Common myeloid progenitor, CD34-positive (primary cell): ENCODE measurements around the gene ITPR2.

Source experiments
- CTCF ChIA-PET: fragments of 350-600 bp; sonication (Branson Sonifier 250); formaldehyde crosslinking; loops from one replicate; lab custom pipeline; 2021; ENCODE audit warnings: antibody characterized with exemption; lab: Charles Lee
- POLR2A ChIA-PET: fragments of 350-600 bp; sonication (Branson Sonifier 250); formaldehyde crosslinking; loops from one replicate; lab custom pipeline; 2021; ENCODE audit warnings: antibody characterized with exemption; lab: Charles Lee
- DNase-seq, 3 donors: peaks; one replicate each; pipeline versions ENCODE4 v3.0.0 to v3.0.0-alpha.2; 2013
- H3K27ac ChIP-seq, 2 experiments: 1 replicate in 1 of 2; 2 replicates in 1 of 2; pipeline ENCODE4 v1.7.0; 2013; ENCODE audit warnings: inconsistent platforms in 2 of 2, low read length in 2 of 2, mild to moderate bottlenecking in 2 of 2, low read depth in 1 of 2, moderate library complexity in 1 of 2; ENCODE audit not compliant: severe bottlenecking in 2 of 2, insufficient read depth in 1 of 2, poor library complexity in 1 of 2
- H3K27me3 ChIP-seq, 5 experiments: replicated peaks in 2 of 5; 1 replicate in 3 of 5; 2 replicates in 2 of 5; pipeline versions ENCODE4 v1.6.1 to v1.7.0; 2013; ENCODE audit warnings: low read length in 4 of 5, mild to moderate bottlenecking in 2 of 5, moderate library complexity in 2 of 5, inconsistent platforms in 1 of 5; ENCODE audit not compliant: insufficient read depth in 5 of 5, control insufficient read depth in 4 of 5
- H3K36me3 ChIP-seq, 4 experiments: 1 replicate in 2 of 4; 2 replicates in 2 of 4; pipeline versions ENCODE4 v1.6.1 to v1.7.0; 2013; ENCODE audit warnings: low read length in 3 of 4, control low read depth in 1 of 4, mild to moderate bottlenecking in 1 of 4; ENCODE audit not compliant: control insufficient read depth in 4 of 4, insufficient read depth in 4 of 4
- H3K4me1 ChIP-seq, 4 experiments: 1 replicate in 3 of 4; 2 replicates in 1 of 4; pipeline versions ENCODE4 v1.6.1 to v1.7.1; 2013; ENCODE audit warnings: low read length in 3 of 4, mild to moderate bottlenecking in 3 of 4, control low read depth in 1 of 4, inconsistent platforms in 1 of 4, moderate library complexity in 1 of 4; ENCODE audit not compliant: control insufficient read depth in 4 of 4, insufficient read depth in 4 of 4; ENCODE audit errors: control extremely low read depth in 1 of 4
- H3K4me3 ChIP-seq, 7 experiments: 1 replicate in 4 of 7; 2 replicates in 3 of 7; pipeline versions ENCODE4 v1.5.1 to v1.7.0; 2013; ENCODE audit warnings: mild to moderate bottlenecking in 7 of 7, low read length in 6 of 7, moderate library complexity in 6 of 7, inconsistent platforms in 2 of 7, low read depth in 2 of 7, control low read depth in 1 of 7; ENCODE audit not compliant: insufficient read depth in 4 of 7, control insufficient read depth in 1 of 7; ENCODE audit errors: extremely low read depth in 1 of 7
- H3K9me3 ChIP-seq, 5 experiments: 1 replicate in 4 of 5; 2 replicates in 1 of 5; pipeline versions ENCODE4 v1.6.1 to v1.7.1; 2013; ENCODE audit warnings: low read length in 4 of 5, mild to moderate bottlenecking in 2 of 5, inconsistent platforms in 1 of 5, low read depth in 1 of 5, moderate library complexity in 1 of 5; ENCODE audit not compliant: control insufficient read depth in 4 of 5, insufficient read depth in 2 of 5; ENCODE audit errors: control extremely low read depth in 1 of 5
- WGBS: methylation state at CpG from one replicate; pipeline ENCODE4 v1.1.5; 2013; ENCODE audit not compliant: insufficient coverage; 5-methylcytosine and 5-hydroxymethylcytosine counted together

ITPR2 gene

GRCh38 chr12:26496170-26496569 is 336.8 kb downstream of the ITPR2 start:
- 100% methylated on average over 1 of the region's 1 CpG for WGBS
- Histone ChIP-seq H3K4me3 (no peak overlapping the region), H3K4me1 (peaks cover 0 to 3% (median 0%) of the 10 kb centered on the region in 4 experiments), H3K36me3 (peaks cover 3 to 17% (median 12%) of the 10 kb centered on the region in 4 experiments), H3K27me3 (no peaks in the 10 kb centered on the region), H3K27ac (no peak overlapping the region), H3K9me3 (no peaks in the 10 kb centered on the region)
- POLR2A ChIA-PET: no interaction called here
- CTCF ChIA-PET: no interaction called here
- no peak for DNase-seq

- WGBS: 97% methylated on average over 3 of the region's 3 CpGs
- Histone ChIP-seq H3K9me3 (no peaks in the 10 kb centered on the region), H3K36me3 (peaks cover 3 to 20% (median 15%) of the 10 kb centered on the region in 4 experiments), H3K27ac (no peak overlapping the region), H3K4me3 (no peak overlapping the region), H3K4me1 (peaks cover 0 to 3% (median 0%) of the 10 kb centered on the region in 4 experiments), H3K27me3 (no peaks in the 10 kb centered on the region)
- POLR2A ChIA-PET: no interaction called here
- CTCF ChIA-PET: interaction anchor here (0.5 kb wide), 1 partner anchor 491 kb away, joined by 5 read pairs; no protein-coding TSS in a partner anchor
- DNase-seq: no peak
These were observed 339.3 kb downstream of the ITPR2 start for GRCh38 chr12:26493656-26494055.

GRCh38 chr12:26492406-26492805 is 340.6 kb downstream of the ITPR2 start:
- POLR2A ChIA-PET: no interaction called here
- CTCF ChIA-PET: no interaction called here
- Histone ChIP-seq H3K4me3 (no peak overlapping the region), H3K36me3 (peaks cover 3 to 20% (median 15%) of the 10 kb centered on the region in 4 experiments), H3K4me1 (peaks cover 0 to 3% (median 0%) of the 10 kb centered on the region in 4 experiments), H3K27me3 (no peaks in the 10 kb centered on the region), H3K27ac (no peak overlapping the region), H3K9me3 (no peaks in the 10 kb centered on the region)
- no peak for DNase-seq
- no CpG with 5 or more reads among the region's 1 CpG for WGBS

GRCh38 chr12:26489908-26490307 is 343.1 kb downstream of the ITPR2 start:
- Histone ChIP-seq H3K9me3 (no peaks in the 10 kb centered on the region), H3K27ac (no peak overlapping the region), H3K4me3 (no peak overlapping the region), H3K4me1 (no peaks in the 10 kb centered on the region), H3K27me3 (no peaks in the 10 kb centered on the region), H3K36me3 (peaks cover 9 to 26% (median 18%) of the 10 kb centered on the region in 4 experiments)
- ChIA-PET CTCF (no interaction called here), POLR2A (no interaction called here)
- 100% methylated on average over 1 of the region's 2 CpGs for WGBS
- no peak for DNase-seq

DNA sequence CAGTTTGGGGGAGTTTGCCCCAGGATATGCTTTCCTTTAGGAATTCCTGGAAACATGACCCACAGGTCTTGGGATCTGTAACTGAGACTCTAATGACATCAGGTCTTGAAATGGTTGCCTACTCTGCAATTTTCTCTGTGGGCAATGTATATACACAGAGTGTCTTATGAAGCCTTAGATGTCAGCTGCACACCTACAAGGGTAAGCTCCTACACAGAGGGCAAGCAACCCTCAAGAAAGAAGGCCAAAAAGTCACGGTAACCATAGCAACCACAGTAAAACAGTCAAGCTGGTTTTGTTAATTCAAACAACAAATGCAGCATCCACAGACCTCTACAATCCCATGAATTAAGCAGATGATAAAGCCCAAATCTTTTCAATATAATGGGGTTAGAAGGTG is 344.6 kb downstream of the ITPR2 start:
- POLR2A ChIA-PET: no interaction called here
- no peaks in the 10 kb centered on the region for H3K4me1 ChIP-seq
- H3K4me3 ChIP-seq: no peak overlapping the region
- no peaks in the 10 kb centered on the region for H3K9me3 ChIP-seq
- H3K36me3 ChIP-seq: peaks cover 7 to 25% (median 18%) of the 10 kb centered on the region in 4 experiments
- CTCF ChIA-PET: interaction anchor here (0.7 to 1.5 kb wide), 3 partner anchors 10 to 22 kb away, joined by 3 read pairs; no protein-coding TSS in a partner anchor
- H3K27ac ChIP-seq: no peak overlapping the region
- no peaks in the 10 kb centered on the region for H3K27me3 ChIP-seq
- WGBS: no CpG with 5 or more reads among the region's 1 CpG
- DNase-seq: peak in 2 of 3 donors; percentile 25 to 26

GRCh38 chr12:26473291-26473690 is 359.7 kb downstream of the ITPR2 start:
- Histone ChIP-seq H3K9me3 (no peaks in the 10 kb centered on the region), H3K36me3 (peaks cover 9 to 28% (median 23%) of the 10 kb centered on the region in 4 experiments), H3K4me1 (peaks cover 26 to 51% (median 33%) of the 10 kb centered on the region in 4 experiments), H3K4me3 (no peak overlapping the region), H3K27ac (no peak overlapping the region), H3K27me3 (no peaks in the 10 kb centered on the region)
- ChIA-PET CTCF (no interaction called here), POLR2A (no interaction called here)
- WGBS: 50% methylated on average over 1 of the region's 1 CpG
- DNase-seq: peak in 2 of 3 donors; percentile 67 to 77

DNA sequence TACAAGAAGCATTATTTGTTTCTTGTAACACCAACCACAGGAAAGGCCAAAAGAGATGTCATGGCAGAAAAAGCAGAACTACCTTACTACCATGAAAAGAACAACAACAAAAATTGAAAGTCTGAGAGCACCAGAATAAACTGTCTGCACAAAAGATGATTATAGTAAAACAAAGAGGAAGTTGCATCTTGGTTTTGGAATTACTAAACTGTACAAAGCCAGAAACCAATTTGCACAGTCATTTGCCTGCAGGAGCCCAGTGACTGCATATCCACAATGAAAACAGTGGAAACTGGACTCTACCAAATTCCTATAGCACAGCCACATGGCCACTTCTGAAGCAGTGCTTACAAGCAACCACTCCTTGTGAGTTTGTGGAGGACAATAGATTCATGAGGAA is 361.4 kb downstream of the ITPR2 start:
- H3K27me3 ChIP-seq: no peaks in the 10 kb centered on the region
- peaks cover 26 to 51% (median 33%) of the 10 kb centered on the region in 4 experiments for H3K4me1 ChIP-seq
- no peak overlapping the region for H3K4me3 ChIP-seq
- peaks cover 8 to 22% (median 16%) of the 10 kb centered on the region in 4 experiments for H3K36me3 ChIP-seq
- ChIA-PET POLR2A (no interaction called here), CTCF (no interaction called here)
- H3K27ac ChIP-seq: peak overlapping the region in 1 of 2 experiments; percentile 50
- peak; percentile 58 to 95 (median 92) for DNase-seq
- H3K9me3 ChIP-seq: no peaks in the 10 kb centered on the region
